Glomerular visceral epithelial cell (primary cell): ENCODE data around the gene RNF5.
"Not testable (repeated sequence)": the region's sequence is repeated elsewhere in the genome, so short reads cannot be mapped to it uniquely, and the experiment has no call there.

ENCODE experiments used
- DNase-seq: peaks from one replicate; pipeline ENCODE4 v3.0.0-alpha.2; 2016; ENCODE audit errors: extremely low spot score

RNF5 gene

DNA sequence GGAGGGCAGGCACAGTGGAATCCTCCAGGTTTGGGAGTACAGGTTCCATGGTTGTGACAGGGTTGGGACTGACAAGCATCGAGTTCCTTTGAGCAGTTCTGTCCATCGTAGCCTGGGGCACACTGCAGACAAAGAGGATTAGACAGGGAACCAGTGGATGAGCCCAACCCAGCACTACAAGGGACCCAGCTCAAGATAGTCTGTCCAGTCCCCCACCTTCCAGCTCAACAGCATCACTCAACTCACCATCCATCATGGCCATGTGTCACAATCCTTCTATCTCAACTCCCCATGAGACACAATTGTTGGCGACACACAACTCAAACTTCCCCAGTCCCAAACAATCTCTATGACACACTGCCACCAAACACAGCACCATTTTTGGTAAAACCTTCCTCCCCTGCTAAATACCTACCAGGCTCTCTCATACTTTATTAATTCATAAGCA, 26.1 kb downstream of the RNF5 start:
- no peak for DNase-seq

DNA sequence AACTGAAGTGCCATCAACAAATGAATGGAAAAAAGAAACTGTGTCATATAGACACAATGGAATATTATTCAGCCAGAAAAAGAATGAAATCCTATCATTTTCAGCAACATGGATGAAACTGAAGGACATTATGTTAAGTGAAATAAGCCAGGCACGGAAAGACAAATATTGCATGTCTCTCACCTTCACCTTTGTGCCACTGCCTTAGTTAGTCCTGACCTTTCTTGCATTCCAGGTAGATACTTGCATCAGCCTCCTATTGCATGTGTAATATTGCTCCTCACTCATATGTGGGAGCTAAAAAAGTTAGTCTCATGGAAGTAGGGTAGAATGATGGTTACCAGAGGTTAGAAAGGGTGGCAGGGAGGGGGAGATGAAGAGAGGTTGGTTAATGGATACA, 30.8 kb downstream of the RNF5 start:
- no peak for DNase-seq

DNA sequence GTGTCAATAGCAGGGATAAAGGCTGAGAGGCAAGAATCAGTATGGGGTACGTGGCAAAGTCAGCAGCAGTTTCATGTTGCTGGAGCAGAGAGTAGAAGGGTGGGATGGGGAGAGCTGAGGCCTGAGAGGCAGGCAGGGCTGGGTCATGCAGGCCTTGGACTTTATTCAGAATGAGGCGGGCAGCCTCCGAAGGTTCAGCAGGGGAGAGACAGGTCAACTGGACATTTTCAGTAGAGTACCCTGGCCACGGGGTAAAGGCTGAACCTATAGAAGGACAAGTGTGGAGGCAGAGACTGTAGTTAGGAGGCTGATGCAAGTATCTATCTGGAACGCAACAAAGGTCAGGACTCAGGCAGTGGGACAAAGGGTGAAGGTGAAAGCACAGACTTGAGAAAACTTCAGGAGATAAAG, 32.0 kb downstream of the RNF5 start:
- no peak for DNase-seq

DNA sequence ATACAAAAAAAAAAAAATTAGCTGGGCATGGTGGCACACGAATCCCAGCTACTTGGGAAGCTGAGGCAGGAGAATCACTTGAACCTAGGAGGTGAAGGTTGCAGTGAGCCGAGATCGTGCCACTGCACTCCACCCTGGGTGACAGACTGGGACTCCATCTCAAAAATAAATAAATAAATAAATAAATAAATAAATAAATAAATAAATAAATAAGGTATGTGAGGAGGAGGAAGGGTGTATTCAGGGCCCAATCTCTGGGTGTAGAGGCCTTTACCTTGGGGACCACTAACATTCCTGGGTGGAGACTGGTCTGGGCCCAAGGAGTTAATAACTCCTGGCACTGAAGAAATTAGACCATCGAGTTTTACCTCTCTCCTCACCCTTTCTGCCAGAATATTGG, 33.2 kb downstream of the RNF5 start:
- not testable (repeated sequence) for DNase-seq

DNA sequence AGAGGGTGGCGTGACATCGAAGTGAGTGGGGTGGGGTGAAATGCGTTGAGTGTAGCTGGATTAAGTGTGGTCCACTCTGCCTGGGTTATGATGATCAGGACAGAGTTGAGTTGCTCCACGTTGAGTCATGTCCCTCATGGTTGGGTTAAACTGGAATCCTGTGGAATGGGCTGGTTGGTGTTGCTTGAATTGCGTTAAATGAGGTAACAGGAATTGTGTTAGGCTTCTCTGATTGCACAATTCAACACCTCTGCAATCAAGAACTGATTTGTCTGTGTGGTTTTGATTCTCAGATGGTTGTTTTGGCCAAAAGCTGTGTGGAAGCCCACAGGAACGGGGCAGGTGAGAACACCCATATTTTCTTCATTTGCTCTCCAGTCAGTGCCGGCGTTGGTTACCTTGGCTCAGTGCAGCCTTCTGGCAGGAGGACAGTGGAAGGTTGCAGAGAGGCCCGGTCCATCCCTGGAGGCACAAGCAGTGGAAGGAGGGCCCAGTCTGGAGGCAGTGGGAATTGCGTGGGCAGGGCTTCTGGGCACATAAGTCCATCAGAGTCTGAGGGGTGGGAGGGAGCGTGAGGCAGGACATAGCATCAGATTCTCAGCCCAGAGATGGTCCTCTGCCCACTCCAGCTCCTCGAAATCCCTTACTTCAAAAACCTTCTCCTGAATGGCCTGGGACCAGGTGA, 34.0 kb downstream of the RNF5 start:
- no peak for DNase-seq

DNA sequence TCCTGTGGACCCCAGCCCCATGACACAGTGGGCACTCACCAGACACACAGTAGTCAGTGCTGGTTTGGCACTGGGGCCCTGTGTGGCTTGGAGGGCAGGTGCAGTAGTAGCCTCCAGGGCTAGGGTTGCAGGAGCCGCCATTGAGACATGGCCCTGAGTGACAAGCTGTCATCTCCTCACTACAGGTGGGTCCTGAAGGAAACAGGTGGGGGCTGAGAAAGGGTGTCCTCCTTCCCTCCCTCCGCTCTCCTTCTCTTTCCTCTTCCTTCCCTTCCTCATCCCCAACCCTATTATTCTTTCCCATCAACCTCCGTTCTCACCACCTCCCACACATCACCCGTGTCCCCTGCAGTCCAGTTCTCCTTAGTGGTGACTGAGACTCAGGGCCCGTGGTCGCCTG, 35.4 kb downstream of the RNF5 start:
- no peak for DNase-seq

DNA sequence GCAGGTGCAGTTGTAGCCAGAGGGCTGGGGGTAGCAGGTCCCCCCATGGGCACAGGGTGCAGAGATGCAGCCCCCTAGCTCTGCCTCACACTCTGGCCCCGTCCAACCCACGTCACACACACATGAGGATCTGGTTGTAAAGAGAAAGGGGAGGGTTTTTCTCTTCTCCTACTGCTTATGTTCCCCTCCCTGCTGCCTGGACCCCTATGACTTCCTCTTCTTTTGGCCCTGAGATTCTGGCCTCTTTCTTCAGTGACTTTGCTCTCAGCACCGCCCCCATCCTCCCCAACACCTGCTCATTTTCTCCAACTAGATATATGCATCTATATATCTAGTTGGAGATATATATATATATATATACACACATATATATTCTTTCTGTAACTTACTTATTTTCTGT, 35.9 kb downstream of the RNF5 start:
- no peak for DNase-seq

DNA sequence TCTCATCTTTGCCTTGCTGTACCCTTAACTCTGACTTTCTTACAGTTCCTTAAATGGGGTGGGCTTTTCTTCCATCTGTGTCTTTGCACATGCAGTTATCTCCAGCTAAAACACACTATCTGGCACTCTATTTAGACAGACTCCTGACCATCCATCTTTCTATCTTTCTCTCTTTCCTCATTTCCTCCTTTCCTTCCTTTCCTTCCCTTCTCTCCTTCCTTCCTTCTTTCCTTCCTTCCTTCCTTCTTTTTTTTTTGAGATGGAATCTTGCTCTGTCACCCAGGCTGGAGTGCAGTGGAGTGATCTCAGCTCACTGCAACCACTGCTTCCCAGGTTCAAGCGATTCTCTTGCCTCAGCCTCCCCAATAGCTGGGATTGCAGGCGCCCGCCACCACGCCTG, 37.4 kb downstream of the RNF5 start:
- DNase-seq = no peak

DNA sequence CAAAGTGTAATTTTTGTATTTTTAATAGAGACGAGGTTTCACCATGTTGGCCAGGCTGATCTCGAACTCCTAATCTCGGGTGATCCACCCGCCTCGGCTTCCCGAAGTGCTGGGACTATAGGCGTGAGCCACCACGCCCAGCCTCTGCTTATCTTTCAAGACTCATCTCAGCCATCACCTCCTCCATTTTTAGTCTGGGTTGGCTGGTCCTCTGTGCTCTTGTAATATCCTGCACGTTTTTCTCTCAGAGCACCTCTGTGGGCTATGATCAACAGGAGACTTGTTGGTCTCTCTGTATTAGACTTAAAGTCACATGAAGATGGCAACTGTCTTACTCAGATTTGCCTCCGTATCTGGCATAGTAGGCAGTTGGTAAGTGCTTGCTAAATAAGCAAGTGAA, 38.1 kb downstream of the RNF5 start:
- DNase-seq = no peak

DNA sequence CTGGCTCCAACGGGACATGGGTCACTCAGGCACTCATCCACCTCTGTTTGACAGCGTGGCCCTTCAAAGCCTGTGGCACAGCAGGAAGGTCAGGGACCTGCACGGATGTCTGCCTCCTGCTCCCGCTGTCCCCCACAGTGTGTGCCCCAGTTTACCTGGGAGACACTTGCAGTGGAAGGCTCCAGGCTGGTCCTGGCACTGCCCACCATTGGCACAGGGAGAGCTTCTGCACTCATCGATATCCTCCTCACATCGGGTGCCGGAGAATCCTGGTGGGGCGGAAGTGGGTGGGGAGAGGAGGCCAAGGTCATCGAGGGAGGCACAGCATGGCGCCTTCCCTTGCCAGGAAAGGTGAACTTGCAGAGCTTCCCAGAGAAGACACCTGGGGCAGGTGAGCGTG, 38.8 kb downstream of the RNF5 start:
- no peak for DNase-seq

DNA sequence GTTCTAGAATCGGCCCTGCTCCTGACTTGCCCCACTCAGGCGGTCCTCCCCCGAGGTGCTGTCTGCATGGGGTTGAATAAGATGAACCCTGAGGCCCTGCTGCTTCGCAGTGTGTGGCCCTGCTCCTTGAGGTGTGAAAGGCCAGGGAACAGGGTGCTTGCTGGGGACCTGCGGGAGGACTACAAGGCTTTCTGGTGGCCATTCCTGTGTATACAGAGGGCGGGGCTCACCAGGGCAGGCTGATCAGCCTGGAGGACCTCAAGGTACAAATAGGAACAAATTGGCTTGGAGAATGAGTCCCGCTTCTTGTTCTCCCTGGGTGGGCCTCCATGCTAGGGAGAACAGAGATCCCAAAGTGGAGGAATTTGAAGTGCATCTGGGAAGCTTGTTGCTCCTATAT, 40.0 kb downstream of the RNF5 start:
- no peak for DNase-seq

DNA sequence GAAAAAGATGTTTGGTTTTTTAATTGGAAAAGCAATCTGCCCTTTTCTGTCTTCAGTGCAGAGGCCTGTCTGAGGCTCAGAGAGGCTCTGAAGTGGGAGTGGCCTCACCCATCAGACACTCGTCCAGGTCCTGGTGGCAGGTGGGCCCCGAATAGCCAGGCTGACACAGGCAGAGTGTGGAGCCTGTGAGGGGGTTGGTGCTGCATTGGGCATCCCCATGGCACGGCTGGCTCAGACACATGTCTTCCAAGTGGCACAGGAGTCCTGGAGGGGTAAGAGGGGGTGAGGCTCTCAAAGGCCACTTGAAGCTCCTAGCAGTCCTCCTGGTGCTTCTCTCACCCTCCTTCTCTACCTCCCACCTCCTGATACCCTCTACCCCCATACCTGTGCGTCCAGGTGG, 41.8 kb downstream of the RNF5 start:
- no peak for DNase-seq

DNA sequence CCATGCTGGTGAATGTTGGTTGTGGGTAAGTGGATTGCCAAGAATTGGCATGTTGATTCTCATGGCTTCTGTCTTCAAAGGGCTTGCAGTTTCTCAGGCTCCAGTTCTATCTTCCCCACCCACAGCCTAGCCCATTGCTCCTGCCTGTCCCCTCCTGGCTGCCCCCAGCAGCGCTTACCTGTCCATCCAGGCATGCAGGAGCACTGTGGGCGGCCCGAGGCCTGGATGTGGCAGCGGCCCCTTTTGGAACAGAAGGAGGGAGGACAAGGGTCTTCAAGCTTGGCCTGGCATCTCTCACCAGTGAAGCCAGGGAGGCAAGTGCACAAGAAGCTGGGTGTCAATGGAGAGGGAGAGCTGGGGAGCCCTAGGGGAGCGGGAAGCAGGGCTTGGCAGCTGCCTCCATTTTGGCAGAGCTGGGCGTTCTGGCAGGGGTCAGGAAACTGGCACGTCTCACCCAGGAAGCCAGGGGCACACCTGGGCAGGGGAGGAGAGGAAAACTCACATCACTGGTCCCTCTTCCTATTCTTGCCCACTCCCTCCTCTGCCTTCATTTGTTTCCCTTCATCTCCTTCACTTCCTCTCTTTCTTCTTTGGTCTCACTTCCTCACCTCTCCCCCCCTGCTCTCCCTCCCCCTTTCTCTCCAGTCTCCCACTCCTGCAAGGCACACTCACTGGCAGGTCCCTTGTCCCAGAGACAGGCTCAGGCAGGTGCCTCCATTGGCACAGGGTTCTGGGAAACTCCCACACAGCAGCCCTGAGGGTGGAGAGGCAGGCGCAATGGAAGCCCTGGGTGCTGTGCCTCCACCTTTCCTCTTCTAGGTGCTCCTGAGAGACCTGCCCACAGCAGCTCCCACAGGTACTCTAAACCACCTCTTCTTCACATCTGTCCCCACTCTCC, 44.4 kb downstream of the RNF5 start:
- no peak for DNase-seq

DNA sequence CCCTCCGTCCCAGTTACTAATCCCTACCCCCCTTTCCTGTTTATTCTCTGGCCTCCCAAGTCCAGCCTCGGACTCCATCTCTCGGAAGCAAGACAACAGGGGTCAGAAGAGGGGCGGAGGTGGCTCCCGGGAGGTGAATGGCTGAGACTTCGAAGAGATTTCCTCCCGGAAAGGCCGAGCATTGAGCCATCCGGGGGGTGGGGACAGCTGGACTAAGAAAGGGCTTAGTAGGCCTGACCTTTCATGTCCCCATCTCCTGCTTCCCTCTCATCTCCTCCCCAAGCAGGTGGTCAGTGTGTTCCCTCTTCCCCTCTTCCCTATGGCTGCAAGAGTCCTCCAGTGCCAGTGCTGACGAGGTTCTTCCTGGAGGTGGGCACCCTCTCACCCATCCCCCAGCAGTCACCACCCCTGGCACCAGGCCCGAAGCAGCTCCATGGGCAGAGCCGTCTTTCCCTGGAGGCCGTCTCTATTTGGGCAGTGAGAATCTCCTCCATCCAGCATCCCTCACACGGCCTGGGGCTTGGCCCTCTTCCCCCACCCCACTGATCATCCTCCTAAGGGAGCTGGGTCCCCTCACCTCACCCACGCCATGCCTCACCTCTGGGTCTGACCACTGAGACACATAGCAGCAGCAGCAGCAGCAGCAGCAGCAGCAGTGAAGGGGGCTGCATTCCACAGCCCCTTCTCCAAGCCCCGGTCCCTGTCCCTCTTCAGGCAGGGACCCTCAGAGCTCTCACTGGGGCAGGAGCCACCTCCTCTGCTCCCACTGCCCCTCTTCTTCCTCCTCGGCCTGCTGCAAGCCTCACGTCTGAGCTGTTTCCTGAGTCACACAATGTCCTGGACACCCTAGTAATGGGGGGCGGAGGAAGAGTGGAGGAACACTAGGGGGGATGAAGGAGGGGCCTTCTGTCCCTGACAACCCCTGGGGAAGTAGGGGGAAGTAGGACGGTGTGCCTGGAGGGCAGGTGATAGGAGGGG, 45.3 kb downstream of the RNF5 start, which contains the start of gene NOTCH4:
Gene NOTCH4 (minus strand): TSS at position 810 of the 978 bp plus-strand sequence. CDS start 139 bp downstream, at position 671.
- no peak for DNase-seq

DNA sequence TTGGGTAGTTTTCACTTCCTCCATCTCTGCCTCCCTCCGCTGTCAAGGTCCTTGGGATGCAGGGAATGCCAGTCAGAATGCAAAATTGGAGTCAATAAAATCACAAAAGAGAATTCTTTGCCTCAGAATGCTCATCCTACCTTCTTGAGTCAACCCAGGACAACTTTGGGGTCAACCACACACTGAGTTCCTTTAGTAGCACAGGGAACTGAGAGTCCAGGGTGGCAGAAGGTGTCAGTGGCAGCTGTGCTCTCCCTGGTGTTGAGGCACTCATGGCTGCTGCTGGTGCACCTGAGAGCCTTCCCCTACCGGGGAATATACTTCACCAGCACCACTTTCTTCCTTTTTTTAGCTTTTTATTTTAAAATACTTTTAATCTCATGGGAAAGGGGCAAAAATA, 46.5 kb downstream of the RNF5 start:
- no peak for DNase-seq

DNA sequence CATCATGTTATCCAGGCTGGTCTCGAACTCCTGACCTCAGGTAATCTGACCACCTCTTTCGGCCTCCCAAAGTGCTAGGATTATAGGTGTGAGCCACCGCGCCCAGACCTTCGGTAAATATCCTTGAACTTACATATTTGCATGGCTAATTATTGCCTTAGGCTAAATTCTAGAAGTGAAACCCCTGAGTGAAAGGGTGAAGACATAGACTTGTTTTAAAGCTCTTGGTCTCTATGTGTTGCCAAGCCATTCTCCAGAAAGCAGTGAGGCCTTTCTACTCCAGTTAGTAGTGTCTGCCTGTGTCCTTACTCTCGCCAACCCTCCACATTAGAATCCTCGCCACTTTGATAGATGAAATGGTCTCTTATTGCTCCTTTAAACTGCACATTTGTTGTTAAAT, 48.2 kb downstream of the RNF5 start:
- DNase-seq = no peak
